Neuron (in vitro differentiated cells): ENCODE results near the gene CRELD2.

Experiments
- H2AFZ ChIP-seq: one replicate; pipeline ENCODE4 v1.6.1; 2013; ENCODE audit warnings: low read depth, mild to moderate bottlenecking, inconsistent platforms, low read length, moderate library complexity
- H3K27me3 ChIP-seq: one replicate; pipeline ENCODE4 v1.6.1; 2013; ENCODE audit warnings: low read length; ENCODE audit not compliant: insufficient read depth
- H3K36me3 ChIP-seq: one replicate; pipeline ENCODE4 v1.6.1; 2013; ENCODE audit warnings: low read length; ENCODE audit not compliant: insufficient read depth
- H3K4me1 ChIP-seq: one replicate; pipeline ENCODE4 v1.6.1; 2013; ENCODE audit warnings: low read length; ENCODE audit not compliant: insufficient read depth
- H3K4me3 ChIP-seq: 2 replicates; pipeline ENCODE4 v1.5.1; 2013; ENCODE audit warnings: mild to moderate bottlenecking, low read length, moderate library complexity
- H3K9me3 ChIP-seq: one replicate; pipeline ENCODE4 v1.6.1; 2013; ENCODE audit warnings: low read length

Gene CRELD2

DNA sequence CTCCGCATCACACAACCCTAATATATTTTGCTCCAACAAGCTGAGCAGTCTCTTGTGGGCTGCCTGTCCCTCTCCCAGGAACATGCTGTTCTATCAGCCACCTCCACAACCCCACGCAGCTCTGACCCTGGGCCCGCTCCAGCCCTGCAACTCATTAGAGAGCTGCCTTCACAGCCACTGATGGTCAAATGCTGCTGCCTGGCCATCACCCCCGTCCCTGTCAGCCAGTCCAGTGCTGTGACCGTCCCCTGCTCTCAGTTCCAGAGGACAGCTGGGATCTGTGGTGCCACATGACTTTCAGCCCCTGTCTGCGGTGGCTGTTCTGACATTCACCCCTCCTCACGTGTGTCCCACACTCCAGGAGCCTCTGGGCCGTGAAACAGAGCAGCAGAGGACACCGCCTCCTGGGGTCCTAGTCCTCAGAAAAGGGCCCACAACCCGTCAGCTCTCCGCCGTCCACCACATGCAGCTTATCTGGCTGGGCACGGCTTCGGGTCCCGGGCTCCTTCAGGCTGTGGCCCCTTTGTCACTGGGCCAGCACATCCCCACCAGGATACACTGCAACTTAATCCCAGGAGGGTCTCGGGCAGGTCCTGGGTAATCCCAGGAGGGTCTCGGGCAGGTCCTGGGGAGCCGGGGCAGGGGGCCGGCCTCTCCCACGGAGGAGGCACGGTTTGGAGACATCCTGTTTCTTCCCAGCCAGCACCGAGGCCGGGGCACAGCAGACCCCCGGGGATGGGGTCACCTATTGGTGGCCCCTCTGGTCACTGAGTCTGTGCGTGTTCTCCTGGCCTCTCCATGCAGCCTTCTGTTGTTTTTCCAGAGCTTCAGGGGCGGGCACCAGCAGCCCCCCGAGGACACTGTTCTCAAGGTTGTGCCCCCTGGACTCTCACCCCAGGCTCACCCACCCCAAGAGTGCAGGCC, 15.1 kb downstream of the CRELD2 start:
- Histone ChIP-seq H3K9me3 (no peaks in the 10 kb centered on the region), H3K4me1 (peaks cover 17% of the 10 kb centered on the region), H2AFZ (no peak overlapping the region), H3K27me3 (peaks cover 11% of the 10 kb centered on the region), H3K4me3 (no peak overlapping the region), H3K36me3 (no peaks in the 10 kb centered on the region)

DNA sequence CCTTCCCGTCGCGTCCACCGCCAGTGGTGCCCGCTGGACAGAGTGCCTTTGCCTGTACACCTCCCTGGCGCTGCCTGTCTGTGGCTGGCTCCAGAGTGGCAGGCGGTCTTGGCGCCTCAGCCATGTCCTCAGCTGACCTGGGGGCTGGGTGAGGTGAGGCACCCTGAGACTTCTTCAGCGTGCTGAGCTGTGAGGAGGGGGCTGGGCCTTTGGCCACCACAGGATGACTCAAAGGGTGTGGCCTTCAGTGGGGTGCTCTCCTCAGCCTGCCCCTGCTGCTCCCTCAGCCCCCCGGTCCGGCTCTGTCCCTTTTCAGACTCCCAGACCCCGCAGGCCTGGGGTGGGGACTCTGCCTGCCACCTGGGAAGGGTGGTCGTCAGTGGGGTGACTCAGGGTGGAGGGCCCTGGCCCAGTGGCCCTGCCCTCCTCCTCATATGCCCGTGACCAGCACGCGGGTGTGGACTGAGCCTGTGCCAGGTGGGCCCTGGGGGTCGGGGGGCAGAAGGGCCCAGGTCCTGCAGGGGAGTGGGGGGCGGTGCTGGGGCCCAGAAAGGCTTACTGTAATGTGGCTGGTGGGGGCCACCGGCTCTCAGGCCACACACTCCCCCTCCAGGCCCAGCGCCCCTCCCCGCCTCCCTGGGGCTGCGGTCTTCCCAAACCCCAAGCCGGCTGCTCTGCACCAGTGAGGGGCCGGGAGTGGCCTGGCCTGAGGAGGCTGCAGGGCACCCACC, 15.9 kb downstream of the CRELD2 start:
- H3K4me1 ChIP-seq: peaks cover 17% of the 10 kb centered on the region
- H3K27me3 ChIP-seq: peaks cover 13% of the 10 kb centered on the region
- no peaks in the 10 kb centered on the region for H3K9me3 ChIP-seq
- no peaks in the 10 kb centered on the region for H3K36me3 ChIP-seq
- H2AFZ ChIP-seq: no peak overlapping the region
- no peak overlapping the region for H3K4me3 ChIP-seq

GRCh38 chr22:49934891-49935557, 16.6 kb downstream of the CRELD2 start:
- H3K9me3 ChIP-seq: no peaks in the 10 kb centered on the region
- H2AFZ ChIP-seq: no peak overlapping the region
- H3K4me3 ChIP-seq: no peak overlapping the region
- H3K4me1 ChIP-seq: peaks cover 17% of the 10 kb centered on the region
- H3K27me3 ChIP-seq: peaks cover 13% of the 10 kb centered on the region
- no peaks in the 10 kb centered on the region for H3K36me3 ChIP-seq

- no peak overlapping the region for H3K4me3 ChIP-seq
- H3K9me3 ChIP-seq: no peaks in the 10 kb centered on the region
- H3K27me3 ChIP-seq: peaks cover 10% of the 10 kb centered on the region
- H3K4me1 ChIP-seq: peaks cover 17% of the 10 kb centered on the region
- no peak overlapping the region for H2AFZ ChIP-seq
- H3K36me3 ChIP-seq: no peaks in the 10 kb centered on the region
Observed at GRCh38 chr22:49935561-49935960, 17.1 kb downstream of the CRELD2 start.

GRCh38 chr22:49936018-49936972, 17.9 kb downstream of the CRELD2 start:
- H3K9me3 ChIP-seq: no peaks in the 10 kb centered on the region
- H3K4me3 ChIP-seq: no peak overlapping the region

DNA sequence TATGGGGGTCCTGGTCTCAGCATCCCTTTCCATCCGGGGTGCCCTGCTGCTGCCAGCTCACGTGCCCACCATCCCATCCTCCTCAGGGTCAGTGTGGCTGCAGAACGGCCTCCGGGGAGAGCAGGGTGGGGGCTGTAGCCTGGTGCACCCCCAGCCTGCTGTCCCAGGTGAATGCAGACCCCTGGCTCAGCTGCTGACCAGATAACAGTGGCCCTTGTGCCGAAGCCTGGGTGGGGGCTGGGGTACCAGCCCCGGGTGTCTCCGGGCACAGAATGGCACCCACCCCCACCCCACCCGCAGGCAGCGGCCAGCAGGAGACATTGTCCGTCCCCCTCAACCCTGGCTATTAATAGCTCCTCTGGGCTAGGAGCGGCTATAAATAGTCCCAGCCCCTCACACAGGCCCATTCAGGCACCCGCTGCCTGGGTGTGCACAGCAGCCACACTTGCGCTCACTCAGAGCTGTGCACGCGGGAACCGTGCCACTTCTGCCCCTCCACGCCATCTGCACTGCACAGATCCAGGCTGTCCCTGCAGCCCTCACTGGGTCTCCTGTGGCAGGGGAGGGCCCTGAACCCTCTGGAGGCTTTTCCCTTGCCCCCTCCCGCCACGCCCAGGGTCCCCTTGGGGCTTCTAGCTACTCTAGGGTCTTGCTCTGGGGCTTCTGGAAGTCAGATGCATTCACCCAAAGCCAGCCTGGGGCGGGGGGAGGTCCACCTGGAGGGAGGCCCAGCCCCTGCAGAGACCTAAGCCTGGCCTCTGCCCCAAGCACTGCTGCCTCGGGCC, 18.7 kb downstream of the CRELD2 start:
- H3K9me3 ChIP-seq: no peaks in the 10 kb centered on the region
- H3K4me3 ChIP-seq: no peak overlapping the region
- H3K4me1 ChIP-seq: peaks cover 17% of the 10 kb centered on the region

More at GRCh38 chr22:49936018-49936972, 17.9 kb downstream of the CRELD2 start:
- no peaks in the 10 kb centered on the region for H3K36me3 ChIP-seq
- peaks cover 5% of the 10 kb centered on the region for H3K27me3 ChIP-seq
- peaks cover 17% of the 10 kb centered on the region for H3K4me1 ChIP-seq
- no peak overlapping the region for H2AFZ ChIP-seq

GRCh38 chr22:49937758-49938564, 19.5 kb downstream of the CRELD2 start:
- no peaks in the 10 kb centered on the region for H3K36me3 ChIP-seq
- peaks cover 5% of the 10 kb centered on the region for H3K27me3 ChIP-seq
- H2AFZ ChIP-seq: no peak overlapping the region
- H3K4me3 ChIP-seq: no peak overlapping the region
- no peaks in the 10 kb centered on the region for H3K9me3 ChIP-seq
- peaks cover 17% of the 10 kb centered on the region for H3K4me1 ChIP-seq

More for the DNA sequence above, 18.7 kb downstream of the CRELD2 start:
- Histone ChIP-seq H3K36me3 (no peaks in the 10 kb centered on the region), H2AFZ (no peak overlapping the region), H3K27me3 (peaks cover 5% of the 10 kb centered on the region)

DNA sequence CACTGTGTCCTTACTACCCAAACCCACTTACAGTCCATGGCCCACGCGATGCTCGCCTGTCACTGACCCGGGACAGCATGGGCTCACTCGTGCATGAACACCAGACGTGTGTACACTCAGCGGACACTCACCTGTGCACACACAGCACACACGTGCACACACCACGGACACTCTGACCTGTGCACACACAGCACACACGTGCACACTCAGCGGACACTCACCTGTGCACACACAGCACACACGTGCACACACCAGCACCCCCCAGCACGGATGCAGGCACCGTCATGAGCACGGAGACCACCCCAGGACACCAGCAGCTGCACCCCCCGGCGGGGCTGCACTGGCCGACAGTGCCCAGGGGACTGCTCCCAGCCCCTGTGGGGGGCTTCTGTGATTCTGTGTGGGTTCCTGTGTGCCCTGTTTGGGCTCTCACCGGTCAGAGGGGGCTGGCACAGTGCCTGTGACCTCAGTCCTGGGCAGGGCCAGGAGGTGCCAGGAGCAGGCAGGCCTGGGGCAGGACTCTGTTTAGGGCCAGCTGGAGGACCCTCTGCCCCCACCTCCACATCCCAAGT, 20.2 kb downstream of the CRELD2 start:
- Histone ChIP-seq H3K4me1 (peaks cover 17% of the 10 kb centered on the region), H3K27me3 (peaks cover 5% of the 10 kb centered on the region), H2AFZ (no peak overlapping the region), H3K9me3 (no peaks in the 10 kb centered on the region), H3K4me3 (no peak overlapping the region), H3K36me3 (no peaks in the 10 kb centered on the region)

DNA sequence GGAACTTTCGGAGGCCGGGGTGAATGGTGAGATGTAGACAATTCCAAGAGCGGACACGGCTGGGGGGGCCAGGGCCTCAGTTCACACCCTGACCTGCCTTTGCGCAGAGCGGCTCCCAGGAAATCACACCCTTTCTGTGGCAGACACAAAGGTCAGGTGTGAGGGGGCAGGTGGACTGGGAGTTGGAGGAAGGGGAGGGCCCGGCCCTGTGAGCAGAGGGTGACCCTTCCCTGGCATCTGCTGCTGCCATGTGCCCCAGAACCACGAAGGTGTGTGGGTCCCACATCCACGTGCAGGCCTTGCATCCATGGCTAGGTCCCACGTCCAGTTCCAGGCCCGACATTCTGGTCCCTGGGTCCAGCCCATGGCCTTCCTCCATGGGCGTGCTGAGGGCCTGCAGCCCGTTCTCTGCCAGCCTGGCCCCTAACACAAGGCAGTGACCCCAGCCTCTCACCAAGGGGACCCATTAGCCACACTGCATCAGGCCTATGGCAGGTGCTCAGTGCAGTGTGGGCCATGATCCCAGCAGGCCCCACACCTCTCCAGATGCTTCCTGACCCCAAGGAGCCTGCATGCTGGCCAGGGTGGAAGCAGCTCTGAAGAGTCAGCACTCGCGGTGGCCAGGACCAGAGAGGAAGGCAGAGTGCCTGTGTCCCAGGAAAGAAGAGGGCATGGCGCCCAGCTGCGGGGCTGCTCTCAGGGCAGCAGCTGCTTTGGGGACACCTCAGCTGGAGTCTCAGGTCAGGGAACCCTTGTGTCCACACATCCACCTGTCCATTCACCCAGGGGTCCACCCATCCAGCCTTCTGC, 23.3 kb downstream of the CRELD2 start:
- peaks cover 5% of the 10 kb centered on the region for H3K27me3 ChIP-seq
- no peaks in the 10 kb centered on the region for H3K36me3 ChIP-seq
- H2AFZ ChIP-seq: no peak overlapping the region
- H3K4me3 ChIP-seq: no peak overlapping the region
- peaks cover 14% of the 10 kb centered on the region for H3K4me1 ChIP-seq
- H3K9me3 ChIP-seq: no peaks in the 10 kb centered on the region

DNA sequence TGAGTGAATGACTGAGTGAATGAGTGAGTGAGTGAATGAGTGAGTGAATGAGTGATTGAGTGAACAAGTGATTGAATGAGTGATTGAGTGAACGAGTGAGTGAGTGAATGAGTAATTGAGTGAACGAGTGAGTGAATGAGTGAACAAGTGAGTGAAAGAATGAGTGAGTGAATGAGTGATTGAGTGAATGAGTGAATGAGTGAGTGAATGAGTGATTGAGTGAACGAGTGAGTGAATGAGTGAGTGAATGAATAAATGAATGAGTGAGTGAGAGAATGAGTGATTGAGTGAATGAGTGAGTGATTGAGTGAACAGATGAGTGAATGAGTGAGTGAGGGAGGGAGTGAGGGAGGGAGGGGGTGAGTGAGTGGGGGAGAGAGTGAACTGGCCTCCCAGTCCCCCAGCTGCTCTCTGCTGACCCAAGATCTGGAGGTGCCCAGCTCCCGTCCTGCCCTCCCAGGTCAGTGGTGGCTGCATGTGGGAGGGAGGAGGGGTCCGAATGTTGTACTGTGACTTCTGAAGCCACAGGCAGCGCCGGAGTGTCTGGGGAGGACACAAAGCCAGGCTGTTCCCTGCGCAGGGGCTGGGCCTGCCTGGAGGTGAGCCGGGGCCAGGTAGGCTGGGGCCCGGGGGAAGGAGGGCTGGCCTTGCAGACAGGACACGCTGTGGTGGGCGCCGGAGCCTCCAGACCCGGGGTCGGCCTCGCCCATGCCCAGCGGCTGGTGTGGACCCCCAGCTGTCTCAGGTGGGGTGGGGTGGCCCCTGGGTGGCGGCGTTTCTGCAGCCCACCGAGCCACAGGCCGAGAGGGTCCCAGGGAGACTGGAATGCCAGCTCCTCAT, 24.4 kb downstream of the CRELD2 start:
- Histone ChIP-seq H3K4me3 (no peak overlapping the region), H3K4me1 (peaks cover 17% of the 10 kb centered on the region), H3K36me3 (no peaks in the 10 kb centered on the region), H2AFZ (no peak overlapping the region), H3K27me3 (peaks cover 5% of the 10 kb centered on the region), H3K9me3 (no peaks in the 10 kb centered on the region)
